ENCODE measurements around the gene PGAP3.

PGAP3 gene

DNA sequence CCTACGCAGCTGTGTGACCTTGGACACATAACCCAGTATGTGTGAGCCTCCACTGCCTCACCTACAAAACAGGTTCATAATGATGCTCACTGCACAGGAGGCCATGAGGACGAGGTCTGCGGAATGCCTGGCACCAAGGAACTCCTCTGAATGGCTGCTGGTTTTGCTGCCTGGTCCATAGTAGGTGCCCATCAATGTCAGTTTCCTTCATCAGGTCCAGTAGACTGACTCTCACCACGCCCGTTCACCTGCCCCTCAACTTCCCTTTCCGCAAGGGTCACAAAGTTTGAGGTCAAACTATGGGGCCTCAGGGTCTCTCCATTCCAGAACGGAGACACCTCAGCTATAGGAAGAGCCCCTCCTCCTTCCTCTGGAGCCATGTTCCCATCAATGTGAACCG lies 10.8 kb downstream of the PGAP3 start:
- TF ChIP-seq ISL1 (CRISPR knock-in tag; IDR thresholded peaks at IDR 0.05) = no peak
- TF ChIP-seq TCF4 (CRISPR knock-in tag; IDR thresholded peaks at IDR 0.05; ENCODE audit: borderline replicate concordance) = no peak
- TF ChIP-seq PPARA (CRISPR knock-in tag; IDR thresholded peaks at IDR 0.05; ENCODE audit: borderline replicate concordance) = no peak
- TF ChIP-seq ZC3H10 (CRISPR knock-in tag; IDR thresholded peaks at IDR 0.05) = no peak
- TF ChIP-seq ZFP3 (CRISPR knock-in tag; IDR thresholded peaks at IDR 0.05) = no peak
- ATAC-seq = no peak

DNA sequence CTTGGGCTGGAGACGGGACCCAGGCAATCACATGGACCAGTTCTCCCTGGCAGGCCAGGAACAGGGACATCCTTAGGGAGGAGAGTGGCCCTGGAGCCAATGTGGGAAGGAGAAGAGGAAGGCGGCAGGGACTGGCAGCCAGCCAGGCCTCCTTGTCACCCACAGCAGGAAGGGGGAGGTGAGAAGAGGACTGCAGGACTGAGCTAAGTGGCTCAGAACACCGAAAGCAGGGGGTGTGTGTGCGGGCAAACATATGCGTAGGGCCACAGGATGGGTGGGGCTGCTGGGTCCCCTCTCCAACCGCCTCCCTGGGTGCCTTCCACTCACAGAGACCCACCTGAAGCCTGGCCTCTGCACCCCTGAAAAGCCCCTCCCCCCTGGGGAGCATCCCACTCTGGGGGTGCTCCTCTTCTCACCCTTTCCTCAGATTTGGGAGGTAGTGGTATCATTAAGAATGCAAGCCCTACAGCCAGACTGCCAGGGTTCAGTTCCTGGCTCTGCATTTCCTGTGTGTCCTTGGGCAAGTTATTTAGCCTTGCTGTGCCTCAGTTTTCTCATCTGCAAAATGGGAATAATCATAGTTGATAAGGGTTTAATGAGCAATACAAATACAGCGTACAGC lies 11.5 kb downstream of the PGAP3 start:
- no peak for ATAC-seq

DNA sequence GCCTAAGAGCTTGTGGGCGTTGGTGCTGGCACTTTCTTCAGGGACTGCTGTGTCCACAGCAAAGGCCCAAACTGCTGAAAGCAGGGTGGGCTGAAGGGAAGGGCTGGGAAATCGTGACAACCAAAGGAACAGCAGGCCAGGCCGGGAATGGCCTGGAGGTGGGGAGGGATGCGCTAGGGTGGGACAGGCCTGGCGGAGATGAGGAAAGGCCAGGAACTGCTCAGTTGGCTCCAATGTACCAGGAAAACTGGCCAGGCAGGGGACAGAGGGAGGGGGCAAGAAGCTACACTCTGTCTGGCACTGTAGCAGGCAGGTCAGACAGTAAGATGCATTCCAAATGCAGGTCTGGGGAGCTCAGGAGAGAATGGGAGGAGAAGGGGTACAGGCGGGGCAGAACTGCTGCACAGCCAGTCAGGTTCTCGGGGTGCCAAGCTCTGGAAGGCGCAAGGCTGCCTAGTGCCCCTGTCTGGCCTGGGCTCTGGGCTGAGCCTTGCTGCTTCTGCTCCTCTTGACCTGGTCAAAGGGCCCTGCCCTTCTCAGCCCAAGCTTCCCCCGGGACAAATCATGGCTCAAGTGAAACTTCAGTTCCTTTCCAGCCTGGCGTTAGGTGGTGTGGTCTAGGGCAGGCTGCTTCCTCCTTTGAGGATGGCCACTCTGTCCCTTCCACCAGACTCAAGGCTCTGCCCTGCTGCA lies 12.3 kb downstream of the PGAP3 start:
- no peak for ATAC-seq
- TF ChIP-seq ISL1 (CRISPR knock-in tag; IDR thresholded peaks at IDR 0.05) (no peak), CSDC2 (CRISPR knock-in tag; IDR thresholded peaks at IDR 0.05) (no peak), ARNTL (CRISPR knock-in tag; IDR thresholded peaks at IDR 0.05; ENCODE audit: borderline replicate concordance, low read depth) (no peak), ZNF8 (CRISPR knock-in tag; IDR thresholded peaks at IDR 0.05) (no peak), TOX (CRISPR knock-in tag; IDR thresholded peaks at IDR 0.05; ENCODE audit: borderline replicate concordance) (no peak)
- TF ChIP-seq, protein P1, sequence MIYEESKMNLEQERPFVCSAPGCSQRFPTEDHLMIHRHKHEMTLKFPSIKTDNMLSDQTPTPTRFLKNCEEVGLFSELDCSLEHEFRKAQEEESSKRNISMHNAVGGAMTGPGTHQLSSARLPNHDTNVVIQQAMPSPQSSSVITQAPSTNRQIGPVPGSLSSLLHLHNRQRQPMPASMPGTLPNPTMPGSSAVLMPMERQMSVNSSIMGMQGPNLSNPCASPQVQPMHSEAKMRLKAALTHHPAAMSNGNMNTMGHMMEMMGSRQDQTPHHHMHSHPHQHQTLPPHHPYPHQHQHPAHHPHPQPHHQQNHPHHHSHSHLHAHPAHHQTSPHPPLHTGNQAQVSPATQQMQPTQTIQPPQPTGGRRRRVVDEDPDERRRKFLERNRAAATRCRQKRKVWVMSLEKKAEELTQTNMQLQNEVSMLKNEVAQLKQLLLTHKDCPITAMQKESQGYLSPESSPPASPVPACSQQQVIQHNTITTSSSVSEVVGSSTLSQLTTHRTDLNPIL (CRISPR knock-in tag; IDR thresholded peaks at IDR 0.05; ENCODE audit: low read depth) = no peak
- TF ChIP-seq, protein P2, sequence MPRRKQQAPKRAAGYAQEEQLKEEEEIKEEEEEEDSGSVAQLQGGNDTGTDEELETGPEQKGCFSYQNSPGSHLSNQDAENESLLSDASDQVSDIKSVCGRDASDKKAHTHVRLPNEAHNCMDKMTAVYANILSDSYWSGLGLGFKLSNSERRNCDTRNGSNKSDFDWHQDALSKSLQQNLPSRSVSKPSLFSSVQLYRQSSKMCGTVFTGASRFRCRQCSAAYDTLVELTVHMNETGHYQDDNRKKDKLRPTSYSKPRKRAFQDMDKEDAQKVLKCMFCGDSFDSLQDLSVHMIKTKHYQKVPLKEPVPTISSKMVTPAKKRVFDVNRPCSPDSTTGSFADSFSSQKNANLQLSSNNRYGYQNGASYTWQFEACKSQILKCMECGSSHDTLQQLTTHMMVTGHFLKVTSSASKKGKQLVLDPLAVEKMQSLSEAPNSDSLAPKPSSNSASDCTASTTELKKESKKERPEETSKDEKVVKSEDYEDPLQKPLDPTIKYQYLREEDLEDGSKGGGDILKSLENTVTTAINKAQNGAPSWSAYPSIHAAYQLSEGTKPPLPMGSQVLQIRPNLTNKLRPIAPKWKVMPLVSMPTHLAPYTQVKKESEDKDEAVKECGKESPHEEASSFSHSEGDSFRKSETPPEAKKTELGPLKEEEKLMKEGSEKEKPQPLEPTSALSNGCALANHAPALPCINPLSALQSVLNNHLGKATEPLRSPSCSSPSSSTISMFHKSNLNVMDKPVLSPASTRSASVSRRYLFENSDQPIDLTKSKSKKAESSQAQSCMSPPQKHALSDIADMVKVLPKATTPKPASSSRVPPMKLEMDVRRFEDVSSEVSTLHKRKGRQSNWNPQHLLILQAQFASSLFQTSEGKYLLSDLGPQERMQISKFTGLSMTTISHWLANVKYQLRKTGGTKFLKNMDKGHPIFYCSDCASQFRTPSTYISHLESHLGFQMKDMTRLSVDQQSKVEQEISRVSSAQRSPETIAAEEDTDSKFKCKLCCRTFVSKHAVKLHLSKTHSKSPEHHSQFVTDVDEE (CRISPR knock-in tag; IDR thresholded peaks at IDR 0.05) = no peak

More for the DNA sequence above, 11.5 kb downstream of the PGAP3 start:
- TF ChIP-seq, protein P2 (CRISPR knock-in tag; IDR thresholded peaks at IDR 0.05) = no peak
- TF ChIP-seq, protein P3, sequence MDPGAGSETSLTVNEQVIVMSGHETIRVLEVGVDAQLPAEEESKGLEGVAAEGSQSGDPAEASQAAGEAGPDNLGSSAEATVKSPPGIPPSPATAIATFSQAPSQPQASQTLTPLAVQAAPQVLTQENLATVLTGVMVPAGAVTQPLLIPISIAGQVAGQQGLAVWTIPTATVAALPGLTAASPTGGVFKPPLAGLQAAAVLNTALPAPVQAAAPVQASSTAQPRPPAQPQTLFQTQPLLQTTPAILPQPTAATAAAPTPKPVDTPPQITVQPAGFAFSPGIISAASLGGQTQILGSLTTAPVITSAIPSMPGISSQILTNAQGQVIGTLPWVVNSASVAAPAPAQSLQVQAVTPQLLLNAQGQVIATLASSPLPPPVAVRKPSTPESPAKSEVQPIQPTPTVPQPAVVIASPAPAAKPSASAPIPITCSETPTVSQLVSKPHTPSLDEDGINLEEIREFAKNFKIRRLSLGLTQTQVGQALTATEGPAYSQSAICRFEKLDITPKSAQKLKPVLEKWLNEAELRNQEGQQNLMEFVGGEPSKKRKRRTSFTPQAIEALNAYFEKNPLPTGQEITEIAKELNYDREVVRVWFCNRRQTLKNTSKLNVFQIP (CRISPR knock-in tag; IDR thresholded peaks at IDR 0.05; ENCODE audit: borderline replicate concordance, low read depth) = no peak
- no peak for TF ChIP-seq RARB (CRISPR knock-in tag; IDR thresholded peaks at IDR 0.05)
- TF ChIP-seq ZFP3 (CRISPR knock-in tag; IDR thresholded peaks at IDR 0.05) = no peak
- no peak for TF ChIP-seq ZNF70 (CRISPR knock-in tag; IDR thresholded peaks at IDR 0.05)
- TF ChIP-seq OSR1 (CRISPR knock-in tag; IDR thresholded peaks at IDR 0.05) = no peak
- TF ChIP-seq ZFP30 (CRISPR knock-in tag; IDR thresholded peaks at IDR 0.05) = no peak
- no peak for TF ChIP-seq ARNTL (CRISPR knock-in tag; IDR thresholded peaks at IDR 0.05; ENCODE audit: borderline replicate concordance, low read depth)
- no peak for TF ChIP-seq CSDC2 (CRISPR knock-in tag; IDR thresholded peaks at IDR 0.05)

DNA sequence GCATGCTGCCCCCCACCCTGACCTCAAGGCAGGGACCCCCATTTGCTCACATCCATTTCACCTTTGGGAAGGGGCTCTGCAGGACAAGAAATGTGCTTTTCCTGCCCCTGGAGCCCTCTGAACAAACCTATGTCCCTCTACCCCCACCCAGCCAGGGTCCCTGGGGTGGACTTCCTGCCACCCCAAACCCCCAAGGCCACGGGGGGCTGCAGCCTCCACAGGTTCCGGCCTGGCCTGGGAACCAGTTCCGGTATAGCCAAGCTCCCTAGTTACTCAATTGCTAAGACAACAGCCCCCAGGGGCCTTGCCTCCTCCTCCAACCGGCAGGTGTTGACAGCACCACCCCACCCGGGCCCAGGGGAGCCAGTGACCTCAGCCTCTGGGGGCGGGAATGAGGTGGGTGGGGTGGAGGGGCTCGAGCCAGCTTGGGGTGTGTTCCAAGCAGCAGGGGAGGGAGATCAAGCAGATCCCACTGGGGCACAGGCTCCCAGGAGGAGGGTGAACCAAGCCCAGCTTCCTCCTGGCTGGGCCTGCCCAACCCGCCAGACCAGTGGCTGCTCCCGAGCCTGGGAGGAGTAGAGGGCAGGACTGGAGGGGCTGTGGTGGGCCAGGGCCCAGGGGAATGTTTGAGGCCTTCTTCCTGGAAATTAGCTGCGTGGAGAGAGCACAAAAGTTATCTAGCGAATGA lies 13.0 kb downstream of the PGAP3 start:
- no peak for ATAC-seq
- TF ChIP-seq ISL1 (CRISPR knock-in tag; IDR thresholded peaks at IDR 0.05) = no peak
- no peak for TF ChIP-seq TOX (CRISPR knock-in tag; IDR thresholded peaks at IDR 0.05; ENCODE audit: borderline replicate concordance)
- no peak for TF ChIP-seq RARB (CRISPR knock-in tag; IDR thresholded peaks at IDR 0.05)
- no peak for TF ChIP-seq BACH2 (CRISPR knock-in tag; IDR thresholded peaks at IDR 0.05; ENCODE audit: borderline replicate concordance)
- TF ChIP-seq, protein P4, sequence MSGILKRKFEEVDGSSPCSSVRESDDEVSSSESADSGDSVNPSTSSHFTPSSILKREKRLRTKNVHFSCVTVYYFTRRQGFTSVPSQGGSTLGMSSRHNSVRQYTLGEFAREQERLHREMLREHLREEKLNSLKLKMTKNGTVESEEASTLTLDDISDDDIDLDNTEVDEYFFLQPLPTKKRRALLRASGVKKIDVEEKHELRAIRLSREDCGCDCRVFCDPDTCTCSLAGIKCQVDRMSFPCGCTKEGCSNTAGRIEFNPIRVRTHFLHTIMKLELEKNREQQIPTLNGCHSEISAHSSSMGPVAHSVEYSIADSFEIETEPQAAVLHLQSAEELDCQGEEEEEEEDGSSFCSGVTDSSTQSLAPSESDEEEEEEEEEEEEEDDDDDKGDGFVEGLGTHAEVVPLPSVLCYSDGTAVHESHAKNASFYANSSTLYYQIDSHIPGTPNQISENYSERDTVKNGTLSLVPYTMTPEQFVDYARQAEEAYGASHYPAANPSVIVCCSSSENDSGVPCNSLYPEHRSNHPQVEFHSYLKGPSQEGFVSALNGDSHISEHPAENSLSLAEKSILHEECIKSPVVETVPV (CRISPR knock-in tag; IDR thresholded peaks at IDR 0.05) = no peak
- no peak for TF ChIP-seq PPARA (CRISPR knock-in tag; IDR thresholded peaks at IDR 0.05; ENCODE audit: borderline replicate concordance)
- no peak for TF ChIP-seq ZNF565 (CRISPR knock-in tag; conservative IDR thresholded peaks at IDR 0.05; ENCODE audit: low read depth)
- no peak for TF ChIP-seq ARNTL (CRISPR knock-in tag; IDR thresholded peaks at IDR 0.05; ENCODE audit: borderline replicate concordance, low read depth)
- TF ChIP-seq TCF4 (CRISPR knock-in tag; IDR thresholded peaks at IDR 0.05; ENCODE audit: borderline replicate concordance) = no peak
- no peak for TF ChIP-seq ZNF8 (CRISPR knock-in tag; IDR thresholded peaks at IDR 0.05)
- TF ChIP-seq CSDC2 (CRISPR knock-in tag; IDR thresholded peaks at IDR 0.05) = no peak
- no peak for TF ChIP-seq GLIS3 (CRISPR knock-in tag; IDR thresholded peaks at IDR 0.05)
- TF ChIP-seq, protein P1 (CRISPR knock-in tag; IDR thresholded peaks at IDR 0.05; ENCODE audit: low read depth) = no peak

All from SK-N-SH treated with all-trans-retinoic acid at 6 μM for 48 hours (cell line).